Fibroblast of pulmonary artery (primary cell): ENCODE data around the gene MAL.
"Not testable (repeated sequence)": the region's sequence is repeated elsewhere in the genome, so short reads cannot be mapped to it uniquely, and the experiment has no call there.

ENCODE experiments used
- DNase-seq: peaks from one replicate; pipeline ENCODE4 v3.0.0-alpha.2; 2010; ENCODE audit warnings: low read depth
- H3K4me3 ChIP-seq: replicated peaks from 2 replicates; pipeline ENCODE4 v1.5.1; 2011; ENCODE audit warnings: low read depth, mild to moderate bottlenecking, control low read depth, low read length, moderate library complexity
- TF ChIP-seq, protein P1 (sequence below): IDR thresholded peaks from 2 replicates; pipeline ENCODE4 v1.5.1; 2011; ENCODE audit warnings: mild to moderate bottlenecking, control low read depth, low read length, inconsistent platforms; ENCODE audit errors: missing control alignments

MAL gene

DNA sequence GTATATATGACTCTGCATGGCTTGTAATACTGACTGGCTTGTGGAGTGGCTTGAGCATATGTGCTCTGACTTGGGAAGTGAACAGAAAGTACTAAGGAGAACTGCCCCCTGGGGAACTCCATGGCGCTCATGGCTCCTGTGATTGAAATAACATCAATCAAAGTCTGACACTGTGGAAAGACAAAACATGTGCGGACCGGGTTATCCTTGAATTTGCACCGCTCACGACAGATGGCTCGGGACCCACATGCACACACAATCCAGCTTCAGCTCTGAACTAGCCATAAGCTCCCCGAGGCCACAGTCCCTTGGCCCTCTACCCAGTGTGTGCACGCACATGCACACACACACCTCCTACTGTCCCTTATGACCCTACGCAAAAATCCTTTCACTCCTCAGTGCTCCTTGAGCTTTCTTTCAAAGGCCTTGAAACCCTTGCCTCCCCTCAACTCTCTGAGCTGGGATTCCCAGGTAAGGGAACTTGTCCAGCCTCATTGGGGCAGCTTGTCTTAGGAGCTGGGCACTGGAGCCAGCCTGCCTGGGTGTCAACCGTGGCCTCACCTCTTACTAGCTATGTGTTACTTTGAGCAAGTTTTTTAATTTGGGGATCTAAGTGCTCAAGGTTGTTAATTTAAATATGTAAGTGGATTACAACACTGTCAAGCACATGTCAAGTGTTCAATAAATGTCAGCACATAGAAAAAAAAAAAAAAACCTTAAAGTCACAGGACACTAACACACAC lies 52.5 kb downstream of the MAL start:
- no peak for DNase-seq
- no peak overlapping the region for H3K4me3 ChIP-seq
- TF ChIP-seq, protein P1, sequence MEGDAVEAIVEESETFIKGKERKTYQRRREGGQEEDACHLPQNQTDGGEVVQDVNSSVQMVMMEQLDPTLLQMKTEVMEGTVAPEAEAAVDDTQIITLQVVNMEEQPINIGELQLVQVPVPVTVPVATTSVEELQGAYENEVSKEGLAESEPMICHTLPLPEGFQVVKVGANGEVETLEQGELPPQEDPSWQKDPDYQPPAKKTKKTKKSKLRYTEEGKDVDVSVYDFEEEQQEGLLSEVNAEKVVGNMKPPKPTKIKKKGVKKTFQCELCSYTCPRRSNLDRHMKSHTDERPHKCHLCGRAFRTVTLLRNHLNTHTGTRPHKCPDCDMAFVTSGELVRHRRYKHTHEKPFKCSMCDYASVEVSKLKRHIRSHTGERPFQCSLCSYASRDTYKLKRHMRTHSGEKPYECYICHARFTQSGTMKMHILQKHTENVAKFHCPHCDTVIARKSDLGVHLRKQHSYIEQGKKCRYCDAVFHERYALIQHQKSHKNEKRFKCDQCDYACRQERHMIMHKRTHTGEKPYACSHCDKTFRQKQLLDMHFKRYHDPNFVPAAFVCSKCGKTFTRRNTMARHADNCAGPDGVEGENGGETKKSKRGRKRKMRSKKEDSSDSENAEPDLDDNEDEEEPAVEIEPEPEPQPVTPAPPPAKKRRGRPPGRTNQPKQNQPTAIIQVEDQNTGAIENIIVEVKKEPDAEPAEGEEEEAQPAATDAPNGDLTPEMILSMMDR, result no peak

DNA sequence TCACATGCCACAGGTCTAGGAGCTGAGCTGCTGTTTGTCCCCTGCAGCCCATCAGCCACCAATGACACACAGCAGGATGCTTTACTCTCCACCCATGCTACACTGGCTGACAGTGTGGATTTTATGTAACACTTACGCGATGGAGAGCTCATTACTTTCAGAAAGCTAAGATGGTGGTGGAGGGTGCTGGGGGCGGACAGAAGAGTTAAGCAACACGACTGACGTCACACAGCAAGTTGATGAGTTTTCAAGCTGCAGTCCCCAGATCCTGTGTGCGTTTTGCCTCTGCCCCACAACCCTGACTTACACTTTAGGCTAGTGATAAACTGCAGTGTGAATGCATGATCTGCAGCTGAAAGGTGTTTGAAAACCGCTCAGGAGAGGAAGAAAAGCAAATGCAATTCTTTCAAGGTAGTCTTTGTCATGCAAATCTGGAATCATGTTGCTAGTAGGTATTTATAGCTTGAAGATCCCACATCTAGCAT lies 53.7 kb downstream of the MAL start:
- DNase-seq, result peak; percentile 23
- TF ChIP-seq, protein P1, result no peak
- no peak overlapping the region for H3K4me3 ChIP-seq

DNA sequence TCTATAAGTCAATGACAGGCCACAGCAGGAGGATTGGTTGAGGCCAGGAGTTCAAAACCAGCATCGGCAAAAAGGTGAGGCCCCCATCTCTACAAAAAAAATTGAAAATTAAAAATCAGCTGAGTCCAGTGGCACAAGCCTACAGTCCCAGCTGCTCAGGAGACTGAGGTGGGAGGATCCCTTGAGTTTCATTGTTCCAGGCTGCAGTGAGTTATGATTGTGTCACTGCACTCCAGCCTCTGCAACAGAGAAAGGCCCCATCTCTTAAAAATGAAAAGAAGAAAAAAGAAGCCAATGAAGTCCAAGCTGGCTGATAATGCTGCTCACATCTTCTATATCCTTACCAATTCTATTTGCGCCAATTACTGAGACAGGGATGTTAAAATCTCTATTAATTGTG lies 57.0 kb downstream of the MAL start:
- peak; percentile 33 for DNase-seq
- TF ChIP-seq, protein P1, result no peak
- H3K4me3 ChIP-seq, result no peak overlapping the region

DNA sequence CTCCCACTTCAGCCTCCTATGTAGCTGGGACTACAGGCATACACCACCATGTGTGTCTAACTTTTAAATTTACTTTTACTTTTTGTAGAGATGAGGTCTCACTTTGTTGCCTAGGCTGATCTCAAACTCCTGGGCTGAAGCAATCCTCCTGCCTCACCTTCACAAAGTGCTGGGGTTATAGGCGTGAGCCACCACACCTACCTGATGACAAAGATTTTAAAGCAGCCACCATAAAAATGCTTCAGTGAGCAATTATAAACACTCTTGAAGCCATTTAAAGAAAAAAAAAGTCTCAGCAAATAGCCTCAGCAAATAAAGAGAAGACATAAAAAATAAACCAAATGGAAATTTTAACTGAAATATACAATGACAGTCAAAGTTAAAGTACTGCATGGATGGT lies 60.5 kb downstream of the MAL start:
- no peak overlapping the region for H3K4me3 ChIP-seq
- DNase-seq, result no peak
- TF ChIP-seq, protein P1, result no peak

DNA sequence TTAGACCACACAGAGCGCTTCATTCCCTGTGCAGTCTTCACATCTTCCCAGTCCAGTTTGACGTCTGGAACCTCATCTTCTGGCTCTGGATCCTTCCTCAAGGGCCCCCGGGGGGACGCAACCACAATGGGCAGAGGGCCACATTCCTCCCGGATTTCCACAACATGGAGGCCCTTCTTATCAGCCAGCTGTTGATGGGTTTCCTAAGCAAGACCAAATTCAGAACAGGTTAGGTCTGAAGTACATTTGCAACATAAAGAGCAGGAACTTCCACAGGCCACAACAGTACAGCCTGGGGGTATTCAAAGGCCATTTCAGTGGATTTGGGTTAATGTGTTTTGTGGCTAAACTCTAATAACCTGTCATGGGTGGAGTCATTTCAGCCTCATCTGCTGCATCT lies 61.9 kb downstream of the MAL start:
- no peak for DNase-seq
- TF ChIP-seq, protein P1, result no peak
- no peak overlapping the region for H3K4me3 ChIP-seq

DNA sequence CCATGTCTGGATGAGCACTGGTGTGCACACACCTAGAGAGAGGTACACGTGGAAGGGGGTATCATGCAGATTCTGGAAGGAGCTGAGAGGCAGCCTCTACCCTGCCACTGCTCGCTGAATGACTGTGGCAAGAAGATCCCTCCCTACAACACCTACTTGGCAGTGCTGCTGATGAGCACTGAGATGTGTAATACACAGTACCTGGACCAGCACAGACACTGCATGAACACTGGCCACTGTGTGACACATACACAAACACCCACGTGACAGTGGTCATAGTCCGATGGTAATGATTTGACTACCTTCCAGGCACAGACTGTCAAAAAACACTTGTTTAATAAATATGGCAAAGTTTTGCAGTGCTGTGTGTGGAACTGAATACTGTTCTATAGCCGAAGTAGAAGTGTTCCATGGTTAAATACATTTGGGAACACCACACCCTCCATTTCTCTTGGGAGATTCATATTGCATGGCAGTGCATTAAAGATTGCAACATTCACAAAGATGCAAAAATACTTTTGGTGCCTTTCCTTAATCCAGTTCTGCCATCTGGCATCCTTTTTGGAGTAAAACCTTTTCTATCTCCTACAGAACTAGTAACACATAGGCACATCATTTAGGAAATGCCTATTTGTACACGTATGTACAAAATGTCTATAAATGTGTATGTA lies 66.5 kb downstream of the MAL start:
- no peak for DNase-seq
- no peak overlapping the region for H3K4me3 ChIP-seq
- TF ChIP-seq, protein P1, result no peak

DNA sequence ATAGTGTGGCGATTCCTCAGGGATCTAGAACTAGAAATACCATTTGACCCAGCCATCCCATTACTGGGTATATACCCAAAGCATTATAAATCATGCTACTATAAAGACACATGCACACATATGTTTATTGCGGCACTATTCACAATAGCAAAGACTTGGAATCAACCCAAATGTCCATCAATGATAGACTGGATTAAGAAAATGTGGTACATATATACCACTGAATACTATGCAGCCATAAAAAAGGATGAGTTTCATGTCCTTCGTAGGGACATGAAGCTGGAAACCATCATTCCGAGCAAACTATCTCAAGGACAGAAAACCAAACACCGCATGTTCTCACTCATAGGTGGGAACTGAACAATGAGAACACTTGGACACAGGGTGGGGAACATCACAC lies 72.8 kb downstream of the MAL start:
- not testable (repeated sequence) for DNase-seq, H3K4me3 ChIP-seq
